Measurements from ENCODE around the gene ERN1.
"Not testable (repeated sequence)": the region's sequence is repeated elsewhere in the genome, so short reads cannot be mapped to it uniquely, and the experiment has no call there.

ERN1 gene

GRCh38 chr17:64036198-64036922, 93.6 kb downstream of the ERN1 start:
- DNase-seq (ENCODE audit: low read depth in 2 of 3, low spot score in 2 of 3) = no peak

- no peak for DNase-seq (ENCODE audit: low read depth in 2 of 3, low spot score in 2 of 3)
These were observed 97.9 kb downstream of the ERN1 start for GRCh38 chr17:64032081-64032480.

GRCh38 chr17:64028874-64029464, 101.0 kb downstream of the ERN1 start:
- DNase-seq (ENCODE audit: low read depth in 2 of 3, low spot score in 2 of 3) = no peak

DNA sequence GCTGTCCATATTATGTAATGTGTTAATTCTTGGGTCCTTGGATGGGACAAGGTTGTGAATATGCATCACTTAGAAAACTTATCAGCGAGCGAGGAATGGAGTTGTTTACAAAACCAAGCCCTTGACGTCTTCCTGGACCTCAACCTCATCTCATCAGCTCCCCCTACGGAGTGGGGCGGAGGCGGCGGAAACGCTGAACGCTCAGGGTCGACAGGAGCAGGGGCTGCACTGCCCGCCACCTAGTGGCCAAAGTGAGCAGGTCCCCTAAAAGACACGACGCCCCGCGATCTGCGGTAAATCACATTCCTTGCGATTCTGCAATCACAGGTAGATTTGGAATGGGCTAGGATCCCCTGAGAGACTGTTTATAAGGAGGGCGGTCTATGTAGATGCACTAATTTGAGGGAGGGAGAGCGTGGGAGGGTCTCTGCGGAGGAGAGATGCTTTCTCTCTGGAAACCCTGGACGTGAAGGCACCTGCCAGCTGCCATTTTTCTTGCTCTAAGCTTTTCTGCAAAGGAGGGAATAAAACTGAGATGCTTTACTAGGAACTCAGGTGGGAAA, 104.1 kb downstream of the ERN1 start:
- DNase-seq (ENCODE audit: low read depth in 2 of 3, low spot score in 2 of 3) = peak; percentile 66 to 80 (median 73)

GRCh38 chr17:64024781-64025731, 104.9 kb downstream of the ERN1 start:
- no peak for DNase-seq (ENCODE audit: low read depth in 2 of 3, low spot score in 2 of 3)

DNA sequence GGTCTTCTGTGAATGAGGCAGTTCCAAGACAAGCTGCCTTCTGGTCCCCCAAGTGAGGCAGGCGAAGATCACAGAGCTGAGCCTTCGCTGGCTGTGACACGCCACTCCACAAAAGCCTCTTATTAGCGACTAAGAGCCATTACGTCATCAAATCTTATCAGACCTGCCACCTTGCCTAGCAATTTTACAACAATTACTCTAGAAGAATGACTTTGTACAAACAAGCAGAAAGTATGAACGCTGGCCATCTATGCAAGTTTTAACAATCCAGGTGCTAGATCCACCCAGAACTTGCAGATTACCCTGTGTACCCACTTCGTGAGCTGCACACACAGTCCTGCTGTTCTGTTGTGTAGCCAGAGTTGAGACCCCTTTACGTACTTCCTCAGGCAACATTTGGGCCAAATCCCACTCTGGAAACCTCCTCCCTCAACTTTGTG, 105.7 kb downstream of the ERN1 start:
- DNase-seq (ENCODE audit: low read depth in 2 of 3, low spot score in 2 of 3) = no peak

DNA sequence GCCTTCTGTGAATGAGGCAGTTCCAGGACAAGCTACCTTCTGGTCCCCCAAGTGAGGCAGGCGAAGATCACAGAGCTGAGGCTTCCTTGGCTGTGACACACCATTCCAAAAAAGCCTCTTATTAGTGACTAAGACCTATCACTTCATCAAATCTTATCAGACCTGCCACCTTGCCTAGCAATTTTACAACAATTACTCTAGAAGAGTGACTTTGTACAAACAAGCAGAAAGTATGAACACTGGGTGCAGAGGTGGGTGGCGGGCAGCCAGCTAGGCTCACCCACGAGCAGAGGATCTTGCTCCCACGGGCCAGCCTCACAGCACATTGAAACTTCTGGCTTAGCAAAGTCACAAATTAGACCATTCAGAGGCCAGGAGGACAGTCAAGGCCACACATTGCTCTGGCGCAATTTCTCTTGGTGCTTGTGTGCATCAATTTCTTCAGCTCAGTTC, 107.3 kb downstream of the ERN1 start:
- DNase-seq (ENCODE audit: low read depth in 2 of 3, low spot score in 2 of 3) = no peak

- DNase-seq (ENCODE audit: low read depth in 2 of 3, low spot score in 2 of 3) = peak; percentile 65 to 68 (median 67)
These were observed 109.7 kb downstream of the ERN1 start, which contains the start of gene ICAM2 for GRCh38 chr17:64020056-64020766. Gene ICAM2, minus strand, starts transcription at chr17:64020633. Its CDS starts 13,942 bp downstream, at chr17:64006691.

DNA sequence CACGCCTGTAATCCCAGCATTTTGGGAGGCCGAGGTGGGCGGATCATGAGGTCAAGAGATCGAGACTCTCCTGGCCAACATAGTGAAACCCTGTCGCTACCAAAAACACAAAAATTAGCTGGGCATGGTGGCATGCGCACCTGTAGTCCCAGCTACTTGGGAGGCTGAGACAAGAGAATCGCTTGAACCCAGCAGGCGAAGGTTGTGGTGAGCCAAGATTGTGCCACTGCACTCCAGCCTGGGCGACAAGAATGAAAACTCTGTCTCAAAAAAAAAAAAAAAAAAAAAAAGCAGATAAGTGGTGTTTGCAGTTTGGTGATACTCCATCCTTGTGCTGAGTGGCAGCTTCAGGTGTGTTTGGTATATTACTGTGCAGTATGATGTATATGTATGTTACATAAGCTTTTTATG, 110.4 kb downstream of the ERN1 start:
- not testable (repeated sequence) for DNase-seq (ENCODE audit: low read depth in 2 of 3, low spot score in 2 of 3)

GRCh38 chr17:64017381-64017980, 112.5 kb downstream of the ERN1 start:
- DNase-seq (ENCODE audit: low read depth in 2 of 3, low spot score in 2 of 3) = no peak

DNA sequence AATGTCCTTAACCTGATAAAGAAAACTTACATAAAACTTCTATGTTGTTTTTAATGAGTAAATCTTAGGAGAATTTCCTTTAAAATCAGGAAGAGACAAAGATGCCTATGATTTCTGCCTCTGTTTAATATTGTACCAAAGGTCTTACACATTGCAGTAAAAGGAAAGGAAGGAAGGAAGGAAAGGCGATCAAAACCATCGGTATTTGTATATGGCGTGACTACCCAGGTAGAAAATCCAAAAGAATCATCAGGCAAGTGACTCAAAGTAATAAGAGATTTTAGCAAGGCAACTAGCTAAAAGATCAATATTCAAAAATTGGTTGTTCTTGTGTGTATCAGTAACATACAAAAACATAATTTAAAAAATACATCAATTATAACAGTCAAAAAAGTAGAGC, 113.0 kb downstream of the ERN1 start:
- no peak for DNase-seq (ENCODE audit: low read depth in 2 of 3, low spot score in 2 of 3)

GRCh38 chr17:64016231-64016784, 113.6 kb downstream of the ERN1 start:
- no peak for DNase-seq (ENCODE audit: low read depth in 2 of 3, low spot score in 2 of 3)

- DNase-seq (ENCODE audit: low read depth in 2 of 3, low spot score in 2 of 3) = no peak
These were observed 114.5 kb downstream of the ERN1 start for GRCh38 chr17:64015447-64015846.

- DNase-seq (ENCODE audit: low read depth in 2 of 3, low spot score in 2 of 3) = no peak
These were observed 120.2 kb downstream of the ERN1 start for GRCh38 chr17:64009571-64010402.

- no peak for DNase-seq (ENCODE audit: low read depth in 2 of 3, low spot score in 2 of 3)
These were observed 121.1 kb downstream of the ERN1 start for GRCh38 chr17:64008830-64009229.

DNA sequence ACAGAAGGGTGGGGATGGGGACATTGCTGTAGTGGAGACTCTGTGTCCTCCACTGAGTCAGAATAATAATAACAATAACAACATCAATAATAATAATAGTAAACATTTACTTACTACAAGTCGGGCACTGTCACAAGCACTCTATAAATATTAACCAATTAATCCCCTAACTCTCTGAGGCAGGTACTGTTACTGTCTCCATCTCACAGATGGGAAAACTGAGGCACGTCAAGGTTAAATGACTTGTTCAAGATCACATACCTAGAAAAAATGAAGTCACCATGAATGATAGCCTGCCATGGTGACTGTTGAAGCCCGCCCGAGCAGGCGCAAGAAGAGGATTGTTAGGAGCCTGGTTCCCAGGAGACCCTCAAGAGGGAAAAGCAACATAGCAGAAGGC, 121.6 kb downstream of the ERN1 start:
- no peak for DNase-seq (ENCODE audit: low read depth in 2 of 3, low spot score in 2 of 3)

GRCh38 chr17:64007838-64008282, 122.1 kb downstream of the ERN1 start:
- no peak for DNase-seq (ENCODE audit: low read depth in 2 of 3, low spot score in 2 of 3)

GRCh38 chr17:64007089-64007837, 122.7 kb downstream of the ERN1 start:
- not testable (repeated sequence) for DNase-seq (ENCODE audit: low read depth in 2 of 3, low spot score in 2 of 3)
